Kidney epithelial cell (primary cell): ENCODE data around the gene EFCAB12. TPM values are rescaled to one million over a fixed set of nuclear protein-coding genes. Genes with fewer than 3 reads are reported as not detected.
"Not testable (repeated sequence)": the region's sequence is repeated elsewhere in the genome, so short reads cannot be mapped to it uniquely, and the experiment has no call there.

Source experiments
- DNase-seq: peaks from one replicate; pipeline ENCODE4 v3.0.0-alpha.2; 2010; ENCODE audit warnings: low read depth
- H3K27me3 ChIP-seq: 2 replicates; pipeline ENCODE4 v1.6.0; 2011; ENCODE audit warnings: low read length; ENCODE audit not compliant: control insufficient read depth, insufficient read depth
- H3K36me3 ChIP-seq: 2 replicates; pipeline ENCODE4 v1.5.1; 2011; ENCODE audit warnings: low read length; ENCODE audit not compliant: control insufficient read depth, insufficient read depth
- H3K4me3 ChIP-seq: 2 replicates; pipeline ENCODE4 v1.5.1; 2011; ENCODE audit warnings: low read depth, mild to moderate bottlenecking, control low read depth, low read length
- CTCF ChIP-seq: IDR thresholded peaks from 2 replicates; pipeline ENCODE4 v1.5.1; 2011; ENCODE audit warnings: mild to moderate bottlenecking, moderate library complexity, low read length, control low read depth, inconsistent platforms; ENCODE audit not compliant: insufficient read depth, poor library complexity, severe bottlenecking
- total RNA-seq: library from RNA; depleted of rRNA; stranded (reverse); fragments of >200 nt; gene quantifications from 2 replicates; pipeline ENCODE4 v1.2.3, GENCODE V29; 2015

Gene EFCAB12
- total RNA-seq, 1 donor from 2014 or later = not detected

- TF ChIP-seq CTCF = no peak
- Histone ChIP-seq H3K4me3 (no peak overlapping the region), H3K27me3 (no peaks in the 10 kb centered on the region), H3K36me3 (no peaks in the 10 kb centered on the region)
- DNase-seq = no peak
These were observed 43.7 kb downstream of the EFCAB12 start for GRCh38 chr3:129384594-129385323.

- not testable (repeated sequence) for H3K4me3 ChIP-seq, DNase-seq, H3K27me3 ChIP-seq, H3K36me3 ChIP-seq
These were observed 44.3 kb downstream of the EFCAB12 start for GRCh38 chr3:129384103-129384502.

GRCh38 chr3:129383292-129383860 lies 45.1 kb downstream of the EFCAB12 start:
- peak; percentile 25 for DNase-seq
- Histone ChIP-seq H3K27me3 (no peaks in the 10 kb centered on the region), H3K4me3 (no peak overlapping the region), H3K36me3 (no peaks in the 10 kb centered on the region)
- peak; percentile 91 for TF ChIP-seq CTCF

- no peak for DNase-seq
- H3K4me3 ChIP-seq = no peak overlapping the region
- no peaks in the 10 kb centered on the region for H3K36me3 ChIP-seq
- H3K27me3 ChIP-seq = no peaks in the 10 kb centered on the region
- TF ChIP-seq CTCF = no peak
These were observed 46.1 kb downstream of the EFCAB12 start for GRCh38 chr3:129382366-129382765.

- no peak for DNase-seq
- no peak for TF ChIP-seq CTCF
- Histone ChIP-seq H3K4me3 (no peak overlapping the region), H3K27me3 (no peaks in the 10 kb centered on the region), H3K36me3 (no peaks in the 10 kb centered on the region)
These were observed 48.7 kb downstream of the EFCAB12 start for GRCh38 chr3:129379582-129380358.

- Histone ChIP-seq H3K4me3 (no peak overlapping the region), H3K27me3 (no peaks in the 10 kb centered on the region), H3K36me3 (no peaks in the 10 kb centered on the region)
- DNase-seq = no peak
- no peak for TF ChIP-seq CTCF
These were observed 49.5 kb downstream of the EFCAB12 start for GRCh38 chr3:129378949-129379348.
